ENCODE results near the gene KLHDC10.

GRCh38 chr7:130141161-130141883 lies 71.0 kb downstream of the KLHDC10 start:
- TF ChIP-seq NFYB (CRISPR knock-in tag; IDR thresholded peaks at IDR 0.05): no peak
- no peak for TF ChIP-seq ETV6 (CRISPR knock-in tag; conservative IDR thresholded peaks at IDR 0.05)
- TF ChIP-seq EZH2 (conservative IDR thresholded peaks at IDR 0.05; ENCODE audit: low read depth, low read length): no peak
- TF ChIP-seq FOXA3 (CRISPR knock-in tag; IDR thresholded peaks at IDR 0.05): no peak
- no peak for TF ChIP-seq MXI1 (IDR thresholded peaks at IDR 0.05; ENCODE audit: borderline replicate concordance, low read depth, low read length)
- TF ChIP-seq POLR2A (IDR thresholded peaks at IDR 0.05; ENCODE audit: insufficient read depth in 1 of 2, low read depth in 2 of 2, low read length in 2 of 2): no peak
- TF ChIP-seq, protein P1, sequence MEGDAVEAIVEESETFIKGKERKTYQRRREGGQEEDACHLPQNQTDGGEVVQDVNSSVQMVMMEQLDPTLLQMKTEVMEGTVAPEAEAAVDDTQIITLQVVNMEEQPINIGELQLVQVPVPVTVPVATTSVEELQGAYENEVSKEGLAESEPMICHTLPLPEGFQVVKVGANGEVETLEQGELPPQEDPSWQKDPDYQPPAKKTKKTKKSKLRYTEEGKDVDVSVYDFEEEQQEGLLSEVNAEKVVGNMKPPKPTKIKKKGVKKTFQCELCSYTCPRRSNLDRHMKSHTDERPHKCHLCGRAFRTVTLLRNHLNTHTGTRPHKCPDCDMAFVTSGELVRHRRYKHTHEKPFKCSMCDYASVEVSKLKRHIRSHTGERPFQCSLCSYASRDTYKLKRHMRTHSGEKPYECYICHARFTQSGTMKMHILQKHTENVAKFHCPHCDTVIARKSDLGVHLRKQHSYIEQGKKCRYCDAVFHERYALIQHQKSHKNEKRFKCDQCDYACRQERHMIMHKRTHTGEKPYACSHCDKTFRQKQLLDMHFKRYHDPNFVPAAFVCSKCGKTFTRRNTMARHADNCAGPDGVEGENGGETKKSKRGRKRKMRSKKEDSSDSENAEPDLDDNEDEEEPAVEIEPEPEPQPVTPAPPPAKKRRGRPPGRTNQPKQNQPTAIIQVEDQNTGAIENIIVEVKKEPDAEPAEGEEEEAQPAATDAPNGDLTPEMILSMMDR (CRISPR knock-in tag; IDR thresholded peaks at IDR 0.05): no peak
- no peak for TF ChIP-seq SMAD1 (CRISPR knock-in tag; IDR thresholded peaks at IDR 0.05; ENCODE audit: borderline replicate concordance, low read depth)
- TF ChIP-seq, protein P2, sequence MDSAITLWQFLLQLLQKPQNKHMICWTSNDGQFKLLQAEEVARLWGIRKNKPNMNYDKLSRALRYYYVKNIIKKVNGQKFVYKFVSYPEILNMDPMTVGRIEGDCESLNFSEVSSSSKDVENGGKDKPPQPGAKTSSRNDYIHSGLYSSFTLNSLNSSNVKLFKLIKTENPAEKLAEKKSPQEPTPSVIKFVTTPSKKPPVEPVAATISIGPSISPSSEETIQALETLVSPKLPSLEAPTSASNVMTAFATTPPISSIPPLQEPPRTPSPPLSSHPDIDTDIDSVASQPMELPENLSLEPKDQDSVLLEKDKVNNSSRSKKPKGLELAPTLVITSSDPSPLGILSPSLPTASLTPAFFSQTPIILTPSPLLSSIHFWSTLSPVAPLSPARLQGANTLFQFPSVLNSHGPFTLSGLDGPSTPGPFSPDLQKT (CRISPR knock-in tag; IDR thresholded peaks at IDR 0.05; ENCODE audit: borderline replicate concordance): no peak
- TF ChIP-seq, protein P3, sequence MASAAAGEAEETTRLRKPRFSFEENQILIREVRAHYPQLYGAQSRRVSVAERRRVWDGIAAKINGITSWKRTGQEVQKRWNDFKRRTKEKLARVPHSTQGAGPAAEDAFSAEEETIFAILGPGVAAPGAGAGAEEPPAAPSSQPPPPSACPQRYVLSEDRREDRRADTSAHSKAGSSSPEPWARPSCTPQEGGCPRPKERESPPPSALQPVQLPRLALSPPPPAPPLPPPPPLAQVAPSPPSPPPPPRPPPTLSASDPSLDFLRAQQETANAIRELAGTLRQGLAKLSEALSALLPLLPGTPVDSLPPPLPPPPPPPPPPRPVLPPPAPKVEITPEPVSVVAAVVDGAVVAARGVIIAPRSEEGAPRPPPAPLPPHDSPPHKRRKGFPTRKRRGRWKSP (CRISPR knock-in tag; IDR thresholded peaks at IDR 0.05): no peak
- TF ChIP-seq ZNF746 (CRISPR knock-in tag; IDR thresholded peaks at IDR 0.05): no peak
- TF ChIP-seq CHD2 (IDR thresholded peaks at IDR 0.05; ENCODE audit: low read depth, low read length): no peak
